Endothelial cell of umbilical vein (primary cell): ENCODE measurements around the gene THBS3. TPM values are rescaled to one million over a fixed set of nuclear protein-coding genes. Genes with fewer than 3 reads are reported as not detected.
A peak's percentile ranks its signal among the peaks of the same experiment; 100 is the strongest.

ENCODE experiments used
- BruUV-seq: library from RNA; stranded (reverse); fragments of 400-500 nt; replicated peaks from 2 replicates; lab custom pipeline; 2021; lab: Mats Ljungman, UMichigan
- CTCF ChIA-PET: fragments of 300-600, 350-600 bp; sonication (Branson Sonifier 250); formaldehyde crosslinking; loops from one replicate; lab custom pipeline; 2021; ENCODE audit warnings: antibody characterized with exemption, inconsistent platforms; lab: Charles Lee
- POLR2A ChIA-PET: fragments of 300-600, 350-600 bp; sonication (Branson Sonifier 250); formaldehyde crosslinking; loops from one replicate; lab custom pipeline; 2021; ENCODE audit warnings: antibody characterized with exemption, inconsistent platforms; lab: Charles Lee
- DNase-seq: peaks from one replicate; pipeline ENCODE4 v3.0.0-alpha.2; 2011; ENCODE audit warnings: low read depth, low spot score
- FAIRE-seq: peaks from 2 replicates; lab custom pipeline; 2011; peaks lifted over from hg19 to GRCh38; lab: Jason Lieb, UNC
- H2AFZ ChIP-seq: 2 replicates; pipeline ENCODE4 v1.6.0; 2012; ENCODE audit warnings: low read depth, low read length, control low read depth, inconsistent platforms
- H3K27ac ChIP-seq: 2 replicates; pipeline ENCODE4 v1.5.1; 2011; ENCODE audit warnings: low read depth, mild to moderate bottlenecking, control low read depth, low read length, moderate library complexity; ENCODE audit not compliant: insufficient read depth
- H3K27me3 ChIP-seq, 2 experiments: 2 replicates each; pipeline versions ENCODE4 v1.6.0 to v1.6.1; 2011; ENCODE audit warnings: low read length in 2 of 2, mixed read lengths in 1 of 2; ENCODE audit not compliant: control insufficient read depth in 2 of 2, insufficient read depth in 2 of 2
- H3K36me3 ChIP-seq, 2 experiments: 2 replicates in 1 of 2; 3 replicates in 1 of 2; pipeline ENCODE4 v1.5.1; 2011; ENCODE audit warnings: low read length in 2 of 2, mild to moderate bottlenecking in 1 of 2, moderate library complexity in 1 of 2; ENCODE audit not compliant: control insufficient read depth in 2 of 2, insufficient read depth in 2 of 2; ENCODE audit errors: extremely low read depth in 1 of 2
- H3K4me1 ChIP-seq: 3 replicates; pipeline ENCODE4 v1.5.1; 2011; ENCODE audit warnings: mild to moderate bottlenecking, low read length; ENCODE audit not compliant: control insufficient read depth, insufficient read depth; ENCODE audit errors: extremely low read depth
- H3K4me2 ChIP-seq: 2 replicates; pipeline ENCODE4 v1.6.1; 2011; ENCODE audit warnings: low read length, control low read depth, mixed read lengths; ENCODE audit not compliant: insufficient read depth
- H3K4me3 ChIP-seq, 3 experiments: fragments of 200-600 bp in 1 of 3; sonication (generic), shearing (Covaris generic) in 1 of 3; replicated peaks in 1 of 3; 2 replicates each; pipeline ENCODE4 v1.5.1; 2011 to 2016; ENCODE audit warnings: control low read depth in 3 of 3, low read length in 3 of 3, mild to moderate bottlenecking in 2 of 3, inconsistent platforms in 1 of 3, low read depth in 1 of 3, moderate library complexity in 1 of 3; ENCODE audit not compliant: insufficient read depth in 1 of 3
- H3K79me2 ChIP-seq: 2 replicates; pipeline ENCODE4 v1.6.0; 2012; ENCODE audit warnings: low read length, inconsistent platforms; ENCODE audit not compliant: control insufficient read depth, insufficient read depth
- H3K9ac ChIP-seq: replicated peaks from 2 replicates; pipeline ENCODE3; 2011; ENCODE audit warnings: low read length, control low read depth; ENCODE audit not compliant: insufficient read depth; ENCODE audit errors: extremely low read depth
- H3K9me1 ChIP-seq: replicated peaks from 3 replicates; pipeline ENCODE4 v1.6.0; 2011; ENCODE audit warnings: mild to moderate bottlenecking, low read length; ENCODE audit not compliant: control insufficient read depth, insufficient read depth; ENCODE audit errors: extremely low read depth
- H3K9me3 ChIP-seq: replicated peaks from 2 replicates; pipeline ENCODE4 v1.5.1; 2012; ENCODE audit warnings: low read length, inconsistent platforms; ENCODE audit not compliant: control insufficient read depth, insufficient read depth
- H4K20me1 ChIP-seq: replicated peaks from 2 replicates; pipeline ENCODE3; 2011; ENCODE audit warnings: mild to moderate bottlenecking, low read length; ENCODE audit not compliant: control insufficient read depth, insufficient read depth; ENCODE audit errors: extremely low read depth
- EZH2 ChIP-seq: IDR thresholded peaks from 2 replicates; pipeline ENCODE4 v1.6.1; 2012; ENCODE audit warnings: borderline replicate concordance, low read depth, mild to moderate bottlenecking, moderate library complexity, low read length, inconsistent platforms; ENCODE audit not compliant: severe bottlenecking
- FOS ChIP-seq: IDR thresholded peaks from 2 replicates; pipeline ENCODE4 v1.6.1; 2011; ENCODE audit warnings: mild to moderate bottlenecking, low read length, moderate library complexity, borderline replicate concordance; ENCODE audit not compliant: insufficient read depth
- GATA2 ChIP-seq: IDR thresholded peaks from 2 replicates; pipeline ENCODE4 v1.7.0; 2011; ENCODE audit warnings: low read depth, mild to moderate bottlenecking, moderate library complexity, mixed read lengths, low read length; ENCODE audit not compliant: insufficient read length, insufficient read depth
- JUN ChIP-seq: IDR thresholded peaks from 2 replicates; pipeline ENCODE4 v1.6.1; 2011; ENCODE audit warnings: borderline replicate concordance, low read depth; ENCODE audit not compliant: insufficient read length, insufficient read depth
- MYC ChIP-seq: IDR thresholded peaks from one replicate; pipeline ENCODE4 v1.6.1; 2011; ENCODE audit warnings: mild to moderate bottlenecking, low read depth, low read length
- POLR2A ChIP-seq: IDR thresholded peaks from 2 replicates; pipeline ENCODE4 v1.6.1; 2012; ENCODE audit warnings: low read depth, mild to moderate bottlenecking, control low read depth, low read length
- POLR2AphosphoS5 ChIP-seq: IDR thresholded peaks from 2 replicates; pipeline ENCODE4 v1.6.1; 2012; ENCODE audit warnings: low read depth, mild to moderate bottlenecking, control low read depth, low read length, moderate library complexity; ENCODE audit not compliant: insufficient read depth
- dilution Hi-C: fragments of 300-500 bp; cut with MboI; formaldehyde crosslinking; loops from one replicate; pipeline ENCODE4 v1.15.0; 2019; ENCODE audit warnings: low sequenced_read_pairs; ENCODE audit not compliant: extremely low pct_ligation_motif_present
- intact Hi-C: fragments of 100-400 bp; cut with micrococcal nuclease; formaldehyde crosslinking; loops from one replicate; pipeline ENCODE4 v1.10.0; 2022
- polyA plus RNA-seq, 4 experiments: library from polyadenylated mRNA; depleted of rRNA in 3 of 4; stranded (reverse) in 3 of 4; unstranded in 1 of 4; fragments of >200 nt; gene quantifications; 2 replicates each; pipeline versions ENCODE4 v1.2.1 to v1.2.3, GENCODE V29; 2011 to 2012; ENCODE audit warnings: missing spikeins in 1 of 4
- total RNA-seq: library from RNA; stranded (reverse); gene quantifications from 2 replicates; pipeline ENCODE4 v1.2.3, GENCODE V29; 2021
- TF ChIP-seq, protein P1 (sequence below): IDR thresholded peaks from 2 replicates; pipeline ENCODE4 v1.6.1; 2011; ENCODE audit not compliant: insufficient read depth, insufficient read length
- TF ChIP-seq, protein P2 (sequence below), 2 donors: IDR thresholded peaks; 1 replicate in 1 of 2; 2 replicates in 1 of 2; pipeline ENCODE4 v1.5.1; 2011; ENCODE audit warnings: low read length in 2 of 2, mild to moderate bottlenecking in 2 of 2, moderate library complexity in 2 of 2, control low read depth in 1 of 2, inconsistent platforms in 1 of 2, low read depth in 1 of 2; ENCODE audit not compliant: insufficient read depth in 1 of 2; ENCODE audit errors: extremely low read depth in 1 of 2

Gene THBS3
- total and polyA plus RNA-seq, 2 donors (not counting 3 experiments of a cell fraction or from before 2014, with no cell fraction given) = 23.6 to 25.7 TPM

DNA sequence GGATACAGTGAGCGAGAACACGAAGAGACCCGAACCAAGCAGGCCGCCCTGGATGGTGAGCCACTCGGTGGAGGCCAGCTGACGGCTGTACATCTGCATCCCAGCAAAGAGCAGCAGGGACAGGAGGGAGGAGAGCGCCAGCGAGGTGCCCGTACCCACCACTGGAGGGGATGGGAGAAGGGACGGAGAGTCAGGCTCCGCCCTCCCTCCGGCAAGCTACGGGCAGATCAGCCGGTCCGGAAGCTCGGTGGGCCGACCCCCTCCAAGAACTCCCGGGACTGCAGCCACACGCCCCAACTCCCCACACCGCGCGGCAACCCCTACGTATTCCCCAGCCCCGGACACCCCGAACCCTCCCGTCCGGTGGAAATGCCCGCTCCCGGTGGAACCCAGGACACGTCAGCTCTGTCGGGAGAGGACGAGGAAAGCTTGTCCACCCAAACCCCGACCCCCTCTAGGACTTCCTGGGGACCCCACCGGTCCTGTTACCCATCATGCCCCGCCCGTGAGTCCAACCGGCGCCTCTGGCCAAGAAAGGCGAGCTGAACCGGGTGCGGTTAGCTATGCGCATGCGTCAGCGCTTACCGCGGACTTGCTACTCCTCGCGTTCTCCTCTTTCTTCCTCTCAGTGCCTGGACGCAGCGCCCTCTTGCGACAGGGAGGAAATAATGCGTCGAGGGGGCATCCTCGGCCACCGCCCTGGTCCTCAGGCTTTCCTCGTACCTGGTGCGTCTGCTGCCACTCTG, 34.8 kb downstream of the THBS3 start, which contains the start of gene KRTCAP2:
Gene KRTCAP2, minus strand, starts transcription at position 573 of the 746 bp plus-strand sequence. Its CDS starts 80 bp downstream, at position 493.
- ChIA-PET POLR2A (interaction anchor here (0.5 to 1.3 kb wide), 4 partner anchors 21 to 81 kb away, joined by 3 to 8 read pairs (median 4); no protein-coding TSS in a partner anchor), CTCF (interaction anchor here (0.6 to 8.3 kb wide), 33 partner anchors 9 to 200 kb away, joined by 3 to 673 read pairs (median 5); partner anchors contain the start of genes ADAM15, EFNA3 and SLC50A1)
- H3K79me2 ChIP-seq = peaks cover 16% of the 10 kb centered on the region
- peak; percentile 97 for TF ChIP-seq POLR2AphosphoS5
- no peak for TF ChIP-seq GATA2
- TF ChIP-seq, protein P1, sequence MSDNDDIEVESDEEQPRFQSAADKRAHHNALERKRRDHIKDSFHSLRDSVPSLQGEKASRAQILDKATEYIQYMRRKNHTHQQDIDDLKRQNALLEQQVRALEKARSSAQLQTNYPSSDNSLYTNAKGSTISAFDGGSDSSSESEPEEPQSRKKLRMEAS = peak; percentile 19
- no peak for TF ChIP-seq JUN
- TF ChIP-seq, protein P2, sequence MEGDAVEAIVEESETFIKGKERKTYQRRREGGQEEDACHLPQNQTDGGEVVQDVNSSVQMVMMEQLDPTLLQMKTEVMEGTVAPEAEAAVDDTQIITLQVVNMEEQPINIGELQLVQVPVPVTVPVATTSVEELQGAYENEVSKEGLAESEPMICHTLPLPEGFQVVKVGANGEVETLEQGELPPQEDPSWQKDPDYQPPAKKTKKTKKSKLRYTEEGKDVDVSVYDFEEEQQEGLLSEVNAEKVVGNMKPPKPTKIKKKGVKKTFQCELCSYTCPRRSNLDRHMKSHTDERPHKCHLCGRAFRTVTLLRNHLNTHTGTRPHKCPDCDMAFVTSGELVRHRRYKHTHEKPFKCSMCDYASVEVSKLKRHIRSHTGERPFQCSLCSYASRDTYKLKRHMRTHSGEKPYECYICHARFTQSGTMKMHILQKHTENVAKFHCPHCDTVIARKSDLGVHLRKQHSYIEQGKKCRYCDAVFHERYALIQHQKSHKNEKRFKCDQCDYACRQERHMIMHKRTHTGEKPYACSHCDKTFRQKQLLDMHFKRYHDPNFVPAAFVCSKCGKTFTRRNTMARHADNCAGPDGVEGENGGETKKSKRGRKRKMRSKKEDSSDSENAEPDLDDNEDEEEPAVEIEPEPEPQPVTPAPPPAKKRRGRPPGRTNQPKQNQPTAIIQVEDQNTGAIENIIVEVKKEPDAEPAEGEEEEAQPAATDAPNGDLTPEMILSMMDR (IDR thresholded peaks at IDR 0.05; ENCODE audit: extremely low read depth in 1 of 2, insufficient read depth in 1 of 2, low read depth in 1 of 2, low read length in 2 of 2) = peak; percentile 95 to 98
- no peak for TF ChIP-seq EZH2
- peak; percentile 97 for TF ChIP-seq POLR2A
- TF ChIP-seq MYC = peak; percentile 48
- TF ChIP-seq FOS = no peak
- no peaks in the 10 kb centered on the region for H3K27me3 ChIP-seq
- peak within 1 kb of the TSS; percentile 95 for H2AFZ ChIP-seq
- H3K9me3 ChIP-seq = no peaks in the 10 kb centered on the region
- no peaks in the 10 kb centered on the region for H3K9me1 ChIP-seq
- intact Hi-C loops = loop anchor here (1.0 kb wide), 1 partner anchor 82 kb away; no protein-coding TSS in a partner anchor
- H3K4me3 ChIP-seq = peak within 1 kb of the TSS; percentile 52 to 91 (median 63)
- H3K4me1 ChIP-seq = peaks cover 11% of the 10 kb centered on the region
- TSS peak; percentile 77 for BruUV-seq
- H3K4me2 ChIP-seq = peak within 1 kb of the TSS; percentile 79
- no peaks in the 10 kb centered on the region for H4K20me1 ChIP-seq
- DNase-seq (peak; percentile 93), FAIRE-seq (peak; percentile 97)
- peak within 1 kb of the TSS; percentile 76 for H3K27ac ChIP-seq
- peaks cover 6 to 20% of the 10 kb centered on the region in 2 experiments for H3K36me3 ChIP-seq
- dilution Hi-C loops = no loop called here
- H3K9ac ChIP-seq = peak within 1 kb of the TSS; percentile 90
